Measurements from ENCODE around the gene CSF2RB.

DNA sequence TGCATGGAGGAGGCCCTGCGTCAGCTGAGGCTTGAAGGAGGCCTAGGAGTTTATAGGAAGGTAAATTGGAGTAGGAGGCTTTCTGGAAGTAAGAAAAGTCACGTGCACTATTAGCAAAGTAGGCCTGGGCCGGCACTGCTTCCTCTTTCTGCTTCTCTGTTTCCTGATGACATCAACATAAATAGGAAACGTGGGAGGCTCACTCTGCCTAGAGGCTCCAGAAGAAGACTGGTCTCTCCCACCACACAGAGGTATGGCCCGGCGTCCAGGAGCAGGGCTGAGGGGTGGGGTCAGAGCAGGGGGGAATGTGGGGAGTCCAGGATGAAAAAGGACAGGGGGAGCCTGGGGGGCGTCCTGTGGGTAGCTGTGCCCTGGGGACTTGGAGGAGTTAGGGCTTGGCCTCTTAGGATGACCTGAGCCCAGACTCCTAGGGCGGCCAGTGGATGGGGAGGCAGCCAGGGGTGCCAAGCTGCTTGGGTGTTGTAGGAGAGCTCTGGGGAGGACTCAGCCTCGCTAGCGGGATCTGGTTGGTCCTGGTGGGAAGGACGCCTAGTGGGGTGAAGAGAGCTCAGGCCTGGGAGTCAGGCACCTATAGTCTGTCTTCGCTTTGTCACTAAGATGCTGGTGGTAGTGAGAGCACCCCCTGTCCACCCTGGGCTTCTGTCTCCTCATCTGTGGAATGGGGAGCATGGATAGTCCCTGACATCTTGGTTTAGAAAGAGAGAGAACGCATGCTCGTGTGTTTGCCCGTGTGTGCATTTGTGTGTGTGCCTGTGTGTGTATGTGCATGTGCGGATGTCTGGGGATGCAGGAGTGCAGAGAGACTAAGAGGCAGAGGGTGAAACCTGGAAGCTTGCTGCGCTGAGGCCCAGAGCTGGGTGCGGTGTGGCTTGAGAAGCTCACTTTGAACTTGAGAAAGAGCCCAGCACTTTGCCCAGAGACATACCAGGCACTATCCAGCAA, at the start of gene CSF2RB:
- peak; percentile 54 for TF ChIP-seq POLR2A (IDR thresholded peaks at IDR 0.05; ENCODE audit: low read depth, low read length)
- peak; percentile 43; the same call in 1 of the 2 replicates for TF ChIP-seq POLR2AphosphoS5 (IDR thresholded peaks at IDR 0.05; ENCODE audit: low read depth, low read length)
- no peak for TF ChIP-seq TAF1 (IDR thresholded peaks at IDR 0.05; ENCODE audit: borderline replicate concordance, low read depth, low read length)

All from GM12892 (cell line).